Measurements from ENCODE around the gene CELA3A. TPM values are rescaled to one million over a fixed set of nuclear protein-coding genes. Genes with fewer than 3 reads are reported as not detected.

Gene CELA3A
- total and polyA plus RNA-seq, 4 donors = 0.06 to 0.23 TPM; not detected in 2

DNA sequence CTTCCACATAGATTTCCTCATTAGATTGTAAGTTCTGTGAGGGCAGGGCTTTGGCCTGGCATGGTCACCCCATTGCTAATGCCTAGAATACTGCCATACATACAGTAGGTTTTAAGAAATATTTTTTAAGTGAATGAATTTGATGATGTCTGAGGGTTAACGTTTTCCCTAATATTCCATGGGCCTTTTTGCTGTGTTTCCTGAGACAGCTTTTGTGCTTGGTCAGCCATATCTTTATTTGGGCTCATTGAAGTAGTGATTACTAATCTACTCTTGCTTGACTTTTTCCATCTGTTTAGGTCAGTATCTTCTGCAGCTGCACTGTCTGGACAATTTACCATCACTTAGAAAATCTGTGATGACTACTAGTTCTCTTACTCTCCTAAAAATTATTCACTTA, 54.6 kb downstream of the CELA3A start:
- H3K4me1 ChIP-seq (ENCODE audit: control insufficient read depth in 4 of 4, insufficient read depth in 4 of 4, low read length in 3 of 4) = peaks cover 10 to 40% (median 22%) of the 10 kb centered on the region in 4 donors
- no peaks in the 10 kb centered on the region for H3K27me3 ChIP-seq (ENCODE audit: control insufficient read depth in 4 of 4, insufficient read depth in 4 of 4, low read length in 3 of 4)
- no peak for TF ChIP-seq SP1 (IDR thresholded peaks at IDR 0.05)
- TF ChIP-seq, protein P1, sequence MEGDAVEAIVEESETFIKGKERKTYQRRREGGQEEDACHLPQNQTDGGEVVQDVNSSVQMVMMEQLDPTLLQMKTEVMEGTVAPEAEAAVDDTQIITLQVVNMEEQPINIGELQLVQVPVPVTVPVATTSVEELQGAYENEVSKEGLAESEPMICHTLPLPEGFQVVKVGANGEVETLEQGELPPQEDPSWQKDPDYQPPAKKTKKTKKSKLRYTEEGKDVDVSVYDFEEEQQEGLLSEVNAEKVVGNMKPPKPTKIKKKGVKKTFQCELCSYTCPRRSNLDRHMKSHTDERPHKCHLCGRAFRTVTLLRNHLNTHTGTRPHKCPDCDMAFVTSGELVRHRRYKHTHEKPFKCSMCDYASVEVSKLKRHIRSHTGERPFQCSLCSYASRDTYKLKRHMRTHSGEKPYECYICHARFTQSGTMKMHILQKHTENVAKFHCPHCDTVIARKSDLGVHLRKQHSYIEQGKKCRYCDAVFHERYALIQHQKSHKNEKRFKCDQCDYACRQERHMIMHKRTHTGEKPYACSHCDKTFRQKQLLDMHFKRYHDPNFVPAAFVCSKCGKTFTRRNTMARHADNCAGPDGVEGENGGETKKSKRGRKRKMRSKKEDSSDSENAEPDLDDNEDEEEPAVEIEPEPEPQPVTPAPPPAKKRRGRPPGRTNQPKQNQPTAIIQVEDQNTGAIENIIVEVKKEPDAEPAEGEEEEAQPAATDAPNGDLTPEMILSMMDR (IDR thresholded peaks at IDR 0.05; ENCODE audit: low read depth, low read length, missing input control) = no peak
- TF ChIP-seq, protein P2, sequence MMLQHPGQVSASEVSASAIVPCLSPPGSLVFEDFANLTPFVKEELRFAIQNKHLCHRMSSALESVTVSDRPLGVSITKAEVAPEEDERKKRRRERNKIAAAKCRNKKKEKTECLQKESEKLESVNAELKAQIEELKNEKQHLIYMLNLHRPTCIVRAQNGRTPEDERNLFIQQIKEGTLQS (IDR thresholded peaks at IDR 0.05) = no peak
- TF ChIP-seq EGR1 (IDR thresholded peaks at IDR 0.05; ENCODE audit: low read depth in 2 of 2) = no peak
- TF ChIP-seq, protein P3, sequence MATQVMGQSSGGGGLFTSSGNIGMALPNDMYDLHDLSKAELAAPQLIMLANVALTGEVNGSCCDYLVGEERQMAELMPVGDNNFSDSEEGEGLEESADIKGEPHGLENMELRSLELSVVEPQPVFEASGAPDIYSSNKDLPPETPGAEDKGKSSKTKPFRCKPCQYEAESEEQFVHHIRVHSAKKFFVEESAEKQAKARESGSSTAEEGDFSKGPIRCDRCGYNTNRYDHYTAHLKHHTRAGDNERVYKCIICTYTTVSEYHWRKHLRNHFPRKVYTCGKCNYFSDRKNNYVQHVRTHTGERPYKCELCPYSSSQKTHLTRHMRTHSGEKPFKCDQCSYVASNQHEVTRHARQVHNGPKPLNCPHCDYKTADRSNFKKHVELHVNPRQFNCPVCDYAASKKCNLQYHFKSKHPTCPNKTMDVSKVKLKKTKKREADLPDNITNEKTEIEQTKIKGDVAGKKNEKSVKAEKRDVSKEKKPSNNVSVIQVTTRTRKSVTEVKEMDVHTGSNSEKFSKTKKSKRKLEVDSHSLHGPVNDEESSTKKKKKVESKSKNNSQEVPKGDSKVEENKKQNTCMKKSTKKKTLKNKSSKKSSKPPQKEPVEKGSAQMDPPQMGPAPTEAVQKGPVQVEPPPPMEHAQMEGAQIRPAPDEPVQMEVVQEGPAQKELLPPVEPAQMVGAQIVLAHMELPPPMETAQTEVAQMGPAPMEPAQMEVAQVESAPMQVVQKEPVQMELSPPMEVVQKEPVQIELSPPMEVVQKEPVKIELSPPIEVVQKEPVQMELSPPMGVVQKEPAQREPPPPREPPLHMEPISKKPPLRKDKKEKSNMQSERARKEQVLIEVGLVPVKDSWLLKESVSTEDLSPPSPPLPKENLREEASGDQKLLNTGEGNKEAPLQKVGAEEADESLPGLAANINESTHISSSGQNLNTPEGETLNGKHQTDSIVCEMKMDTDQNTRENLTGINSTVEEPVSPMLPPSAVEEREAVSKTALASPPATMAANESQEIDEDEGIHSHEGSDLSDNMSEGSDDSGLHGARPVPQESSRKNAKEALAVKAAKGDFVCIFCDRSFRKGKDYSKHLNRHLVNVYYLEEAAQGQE (IDR thresholded peaks at IDR 0.05) = no peak
- no peaks in the 10 kb centered on the region for H3K9me3 ChIP-seq (ENCODE audit: control insufficient read depth in 4 of 4, low read length in 3 of 4)
- H3K36me3 ChIP-seq (ENCODE audit: control insufficient read depth in 4 of 4, insufficient read depth in 3 of 4, low read depth in 1 of 4, low read length in 3 of 4) = peaks cover 0 to 2% (median 0%) of the 10 kb centered on the region in 4 donors
- no peak overlapping the region for H3K4me3 ChIP-seq (ENCODE audit: low read depth in 1 of 3, low read length in 3 of 3)
- no peak overlapping the region for H3K9ac ChIP-seq (ENCODE audit: low read depth in 1 of 2, low read length in 2 of 2)
- no peak overlapping the region for H3K27ac ChIP-seq (ENCODE audit: low read depth in 1 of 2, low read length in 2 of 2)
- WGBS = 73% methylated on average over 1 of the region's 1 CpG
- no peak for DNase-seq (ENCODE audit: low spot score)

DNA sequence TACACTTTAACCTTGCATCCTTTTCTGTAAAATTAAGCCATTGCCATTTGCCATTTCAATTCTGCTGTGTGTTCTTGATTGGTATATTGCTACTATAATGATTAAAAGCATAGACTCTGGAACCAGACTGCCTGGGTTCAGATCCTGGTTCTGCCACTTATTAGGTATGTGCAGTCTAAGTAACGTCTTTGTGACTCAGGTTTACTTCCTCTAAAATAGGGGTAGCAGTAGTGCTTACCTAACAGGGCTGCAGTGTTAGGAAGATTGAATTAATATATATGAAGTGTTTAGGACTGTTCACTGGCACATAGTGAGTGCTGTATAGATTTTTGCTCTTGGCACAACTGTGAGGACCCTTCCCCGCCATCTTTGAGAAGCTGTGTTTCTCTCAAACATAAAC, 55.5 kb downstream of the CELA3A start:
- Histone ChIP-seq H3K9me3 (ENCODE audit: control insufficient read depth in 4 of 4, low read length in 3 of 4) (no peaks in the 10 kb centered on the region), H3K4me1 (ENCODE audit: control insufficient read depth in 4 of 4, insufficient read depth in 4 of 4, low read length in 3 of 4) (peaks cover 10 to 40% (median 22%) of the 10 kb centered on the region in 4 donors), H3K27ac (ENCODE audit: low read depth in 1 of 2, low read length in 2 of 2) (no peak overlapping the region), H3K9ac (ENCODE audit: low read depth in 1 of 2, low read length in 2 of 2) (no peak overlapping the region), H3K27me3 (ENCODE audit: control insufficient read depth in 4 of 4, insufficient read depth in 4 of 4, low read length in 3 of 4) (no peaks in the 10 kb centered on the region), H3K4me3 (ENCODE audit: low read depth in 1 of 3, low read length in 3 of 3) (no peak overlapping the region), H3K36me3 (ENCODE audit: control insufficient read depth in 4 of 4, insufficient read depth in 3 of 4, low read depth in 1 of 4, low read length in 3 of 4) (peaks cover 0 to 2% (median 0%) of the 10 kb centered on the region in 4 donors)
- no peak for DNase-seq (ENCODE audit: low spot score)
- no peak for TF ChIP-seq EGR1 (IDR thresholded peaks at IDR 0.05; ENCODE audit: low read depth in 2 of 2)
- 78% methylated on average over 2 of the region's 2 CpGs for WGBS

DNA sequence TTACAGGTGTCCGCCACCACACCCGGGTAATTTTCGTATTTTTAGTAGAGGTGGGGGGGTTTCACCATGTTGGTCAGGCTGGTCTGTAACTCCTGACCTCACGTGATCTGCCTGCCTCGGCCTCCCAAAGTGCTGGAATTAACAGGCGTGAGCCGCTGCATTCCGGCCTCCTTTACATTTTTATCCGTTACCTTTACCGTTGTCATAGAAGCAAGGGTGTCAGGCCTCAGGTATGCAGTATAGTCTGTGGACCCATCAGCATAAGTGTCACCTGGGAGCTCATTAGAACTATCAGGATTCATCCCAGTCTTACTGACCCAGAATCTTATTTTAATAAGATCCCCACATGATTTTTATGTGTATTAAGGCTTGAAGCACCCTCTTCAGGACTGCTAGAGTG, 56.4 kb downstream of the CELA3A start:
- DNase-seq (ENCODE audit: low spot score) = no peak
- no peaks in the 10 kb centered on the region for H3K9me3 ChIP-seq (ENCODE audit: control insufficient read depth in 4 of 4, low read length in 3 of 4)
- H3K36me3 ChIP-seq (ENCODE audit: control insufficient read depth in 4 of 4, insufficient read depth in 3 of 4, low read depth in 1 of 4, low read length in 3 of 4) = peaks cover 0 to 2% (median 0%) of the 10 kb centered on the region in 4 donors
- no peak overlapping the region for H3K9ac ChIP-seq (ENCODE audit: low read depth in 1 of 2, low read length in 2 of 2)
- H3K27ac ChIP-seq (ENCODE audit: low read depth in 1 of 2, low read length in 2 of 2) = no peak overlapping the region
- no peak overlapping the region for H3K4me3 ChIP-seq (ENCODE audit: low read depth in 1 of 3, low read length in 3 of 3)
- WGBS = 94% methylated on average over 10 of the region's 10 CpGs
- H3K4me1 ChIP-seq (ENCODE audit: control insufficient read depth in 4 of 4, insufficient read depth in 4 of 4, low read length in 3 of 4) = peaks cover 10 to 39% (median 22%) of the 10 kb centered on the region in 4 donors
- TF ChIP-seq, protein P3 (IDR thresholded peaks at IDR 0.05) = no peak
- no peak for TF ChIP-seq JUND (IDR thresholded peaks at IDR 0.05)
- no peak for TF ChIP-seq RXRA (IDR thresholded peaks at IDR 0.05)
- no peak for TF ChIP-seq NR2F2 (IDR thresholded peaks at IDR 0.05)
- TF ChIP-seq, protein P1 (IDR thresholded peaks at IDR 0.05; ENCODE audit: low read depth, low read length, missing input control) = no peak
- no peak for TF ChIP-seq SP1 (IDR thresholded peaks at IDR 0.05)
- H3K27me3 ChIP-seq (ENCODE audit: control insufficient read depth in 4 of 4, insufficient read depth in 4 of 4, low read length in 3 of 4) = no peaks in the 10 kb centered on the region

Data from liver (tissue), 9 donors.